Gastroesophageal sphincter (tissue), 3 donors: Measurements from ENCODE around the gene MAP6.

Source experiments
- EP300 ChIP-seq: sonication (generic); formaldehyde crosslinking; IDR thresholded peaks from one replicate; pipeline ENCODE4 v1.6.1; 2017; ENCODE audit warnings: antibody characterized with exemption, mild to moderate bottlenecking
- POLR2A ChIP-seq, 2 donors: fragments of 450-650 bp; IDR thresholded peaks; one replicate each; pipeline ENCODE4 v1.6.1; 2017; ENCODE audit warnings: antibody characterized with exemption in 2 of 2, mild to moderate bottlenecking in 2 of 2, moderate library complexity in 1 of 2
- POLR2AphosphoS5 ChIP-seq: sonication (generic); formaldehyde crosslinking; IDR thresholded peaks from one replicate; pipeline ENCODE4 v1.6.1; 2017; ENCODE audit warnings: antibody characterized with exemption
- TF ChIP-seq, protein P1 (sequence below), 4 experiments: fragments of 200-600 bp in 2 of 4; fragments of 450-650 bp in 2 of 4; sonication (generic) in 1 of 4; IDR thresholded peaks; one replicate each; pipeline ENCODE4 v1.5.1; 2017 to 2019; ENCODE audit warnings: antibody characterized with exemption in 4 of 4, mild to moderate bottlenecking in 2 of 4, moderate library complexity in 2 of 4

DNA sequence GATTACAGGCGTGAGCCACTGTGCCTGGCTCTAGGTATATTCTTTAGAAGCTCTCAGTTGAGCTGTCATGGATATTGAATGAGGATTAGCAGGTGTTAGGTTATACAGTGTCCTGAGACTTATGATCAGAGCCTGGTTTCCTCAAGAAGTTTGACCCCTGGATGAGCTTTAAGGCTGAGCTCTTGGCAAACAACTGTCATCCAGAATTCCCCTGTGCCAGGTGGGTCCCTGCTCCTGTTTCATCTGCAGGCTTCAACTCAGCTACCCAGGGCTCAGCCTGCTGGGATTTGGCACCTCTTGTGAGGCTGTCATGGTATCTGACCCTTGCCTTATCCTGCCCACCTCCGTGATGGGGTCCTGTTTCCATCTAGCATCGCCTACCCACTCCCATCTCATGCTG is 82.4 kb downstream of the MAP6 start:
- TF ChIP-seq POLR2AphosphoS5 = no peak
- TF ChIP-seq, protein P1, sequence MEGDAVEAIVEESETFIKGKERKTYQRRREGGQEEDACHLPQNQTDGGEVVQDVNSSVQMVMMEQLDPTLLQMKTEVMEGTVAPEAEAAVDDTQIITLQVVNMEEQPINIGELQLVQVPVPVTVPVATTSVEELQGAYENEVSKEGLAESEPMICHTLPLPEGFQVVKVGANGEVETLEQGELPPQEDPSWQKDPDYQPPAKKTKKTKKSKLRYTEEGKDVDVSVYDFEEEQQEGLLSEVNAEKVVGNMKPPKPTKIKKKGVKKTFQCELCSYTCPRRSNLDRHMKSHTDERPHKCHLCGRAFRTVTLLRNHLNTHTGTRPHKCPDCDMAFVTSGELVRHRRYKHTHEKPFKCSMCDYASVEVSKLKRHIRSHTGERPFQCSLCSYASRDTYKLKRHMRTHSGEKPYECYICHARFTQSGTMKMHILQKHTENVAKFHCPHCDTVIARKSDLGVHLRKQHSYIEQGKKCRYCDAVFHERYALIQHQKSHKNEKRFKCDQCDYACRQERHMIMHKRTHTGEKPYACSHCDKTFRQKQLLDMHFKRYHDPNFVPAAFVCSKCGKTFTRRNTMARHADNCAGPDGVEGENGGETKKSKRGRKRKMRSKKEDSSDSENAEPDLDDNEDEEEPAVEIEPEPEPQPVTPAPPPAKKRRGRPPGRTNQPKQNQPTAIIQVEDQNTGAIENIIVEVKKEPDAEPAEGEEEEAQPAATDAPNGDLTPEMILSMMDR (IDR thresholded peaks at IDR 0.05) = no peak
- no peak for TF ChIP-seq POLR2A (IDR thresholded peaks at IDR 0.05)
- TF ChIP-seq EP300 = no peak
